H9 (cell line): ENCODE measurements around the gene PDCD6IP. TPM values are rescaled to one million over a fixed set of nuclear protein-coding genes. Genes with fewer than 3 reads are reported as not detected.

Experiments used
- DNase-seq: peaks from one replicate; pipeline ENCODE4 v3.0.0-alpha.2; 2017
- H2AFZ ChIP-seq: one replicate; pipeline ENCODE4 v1.6.1; 2013; ENCODE audit warnings: mild to moderate bottlenecking, low read length, control low read depth, moderate library complexity
- H2AK5ac ChIP-seq: 2 replicates; pipeline ENCODE4 v1.6.1; 2013; ENCODE audit warnings: low read length, control low read depth, mixed read lengths; ENCODE audit not compliant: insufficient read length
- H2BK120ac ChIP-seq: one replicate; pipeline ENCODE4 v1.6.1; 2013; ENCODE audit warnings: low read depth, mild to moderate bottlenecking, low read length, control low read depth, inconsistent platforms; ENCODE audit not compliant: poor library complexity, severe bottlenecking
- H2BK12ac ChIP-seq: 2 replicates; pipeline ENCODE4 v1.6.1; 2013; ENCODE audit warnings: low read length, control low read depth, mixed read lengths, low read depth; ENCODE audit not compliant: insufficient read length
- H2BK15ac ChIP-seq: 2 replicates; pipeline ENCODE4 v1.6.1; 2013; ENCODE audit warnings: low read depth, low read length, control low read depth
- H2BK20ac ChIP-seq: one replicate; pipeline ENCODE4 v1.6.1; 2013; ENCODE audit warnings: low read depth, mild to moderate bottlenecking, low read length, control low read depth, inconsistent platforms; ENCODE audit not compliant: poor library complexity, severe bottlenecking
- H2BK5ac ChIP-seq: 2 replicates; pipeline ENCODE4 v1.6.1; 2013; ENCODE audit warnings: low read length, control low read depth, mixed read lengths; ENCODE audit not compliant: insufficient read length
- H3K14ac ChIP-seq: 2 replicates; pipeline ENCODE4 v1.6.1; 2013; ENCODE audit warnings: low read length, control low read depth; ENCODE audit not compliant: insufficient read depth
- H3K18ac ChIP-seq: 2 replicates; pipeline ENCODE4 v1.6.1; 2013; ENCODE audit warnings: low read depth, mild to moderate bottlenecking, mixed read lengths, low read length, control low read depth; ENCODE audit not compliant: insufficient read length
- H3K23ac ChIP-seq: 2 replicates; pipeline ENCODE4 v1.6.1; 2013; ENCODE audit warnings: low read length, control low read depth, mixed read lengths, low read depth; ENCODE audit not compliant: insufficient read length
- H3K23me2 ChIP-seq: 2 replicates; pipeline ENCODE4 v1.6.1; 2013; ENCODE audit warnings: low read depth, mild to moderate bottlenecking, mixed read lengths, low read length, control low read depth; ENCODE audit not compliant: insufficient read length, poor library complexity, severe bottlenecking
- H3K27ac ChIP-seq: 2 replicates; pipeline ENCODE4 v1.5.1; 2013; ENCODE audit warnings: low read length, control low read depth, mixed read lengths, low read depth; ENCODE audit not compliant: insufficient read length
- H3K27me3 ChIP-seq: 2 replicates; pipeline ENCODE4 v1.6.1; 2013; ENCODE audit warnings: low read length, control low read depth, inconsistent platforms; ENCODE audit not compliant: insufficient read depth
- H3K4ac ChIP-seq: 2 replicates; pipeline ENCODE4 v1.6.1; 2013; ENCODE audit warnings: low read depth, mild to moderate bottlenecking, control low read depth, inconsistent platforms, low read length, moderate library complexity
- H3K4me1 ChIP-seq: 2 replicates; pipeline ENCODE4 v1.6.1; 2013; ENCODE audit warnings: low read length, control low read depth, inconsistent platforms; ENCODE audit not compliant: insufficient read depth
- H3K4me2 ChIP-seq: 2 replicates; pipeline ENCODE4 v1.6.1; 2013; ENCODE audit warnings: low read length, control low read depth, mixed read lengths; ENCODE audit not compliant: insufficient read length, insufficient read depth
- H3K56ac ChIP-seq: 2 replicates; pipeline ENCODE4 v1.6.1; 2013; ENCODE audit warnings: low read depth, mild to moderate bottlenecking, mixed read lengths, low read length, control low read depth; ENCODE audit not compliant: insufficient read length
- H3K79me1 ChIP-seq: 2 replicates; pipeline ENCODE4 v1.6.1; 2013; ENCODE audit warnings: low read depth, mild to moderate bottlenecking, moderate library complexity, low read length, control low read depth, inconsistent platforms; ENCODE audit not compliant: insufficient read depth, poor library complexity, severe bottlenecking
- H3K79me2 ChIP-seq: 2 replicates; pipeline ENCODE4 v1.6.1; 2013; ENCODE audit warnings: low read length, control low read depth, inconsistent platforms; ENCODE audit not compliant: insufficient read depth
- H3K9ac ChIP-seq: 2 replicates; pipeline ENCODE4 v1.6.1; 2013; ENCODE audit warnings: low read length, control low read depth, mixed read lengths; ENCODE audit not compliant: insufficient read length; ENCODE audit errors: extremely low read depth
- H3K9me3 ChIP-seq: one replicate; pipeline ENCODE4 v1.6.1; 2013; ENCODE audit warnings: low read depth, low read length, inconsistent platforms; ENCODE audit not compliant: control insufficient read depth
- H3T11ph ChIP-seq: one replicate; pipeline ENCODE4 v1.6.1; 2013; ENCODE audit warnings: mild to moderate bottlenecking, low read length, control low read depth, inconsistent platforms
- H4K20me1 ChIP-seq: one replicate; pipeline ENCODE4 v1.6.1; 2013; ENCODE audit not compliant: control insufficient read depth, insufficient read length, insufficient read depth
- H4K5ac ChIP-seq: 2 replicates; pipeline ENCODE4 v1.6.1; 2013; ENCODE audit warnings: low read depth, mild to moderate bottlenecking, mixed read lengths, low read length, control low read depth; ENCODE audit not compliant: insufficient read length
- H4K8ac ChIP-seq: replicated peaks from 2 replicates; pipeline ENCODE4 v1.6.1; 2013; ENCODE audit warnings: low read length, control low read depth, mixed read lengths, low read depth; ENCODE audit not compliant: insufficient read length
- H4K91ac ChIP-seq: 2 replicates; pipeline ENCODE4 v1.6.1; 2013; ENCODE audit warnings: low read depth, mild to moderate bottlenecking, moderate library complexity, mixed read lengths, low read length, control low read depth; ENCODE audit not compliant: insufficient read length
- H3K27ac Mint-ChIP-seq, 3 experiments: 2 replicates in 2 of 3; 3 replicates in 1 of 3; pipeline ENCODE4 v1.8.0; 2020 to 2021; ENCODE audit warnings: mixed read lengths in 3 of 3, mild to moderate bottlenecking in 1 of 3, moderate library complexity in 1 of 3
- H3K27me3 Mint-ChIP-seq: 2 replicates; pipeline ENCODE4 v1.8.0; 2021; ENCODE audit warnings: low read depth, mild to moderate bottlenecking, moderate library complexity, mixed read lengths
- H3K36me3 Mint-ChIP-seq, 3 experiments: 2 replicates in 2 of 3; 3 replicates in 1 of 3; pipeline ENCODE4 v1.8.0; 2020 to 2021; ENCODE audit warnings: low read depth in 3 of 3, mixed read lengths in 3 of 3; ENCODE audit not compliant: insufficient read depth in 1 of 3
- H3K4me1 Mint-ChIP-seq, 2 experiments: 2 replicates each; pipeline ENCODE4 v1.8.0; 2020; ENCODE audit warnings: mixed read lengths in 2 of 2
- H3K4me3 Mint-ChIP-seq, 2 experiments: 2 replicates in 1 of 2; 3 replicates in 1 of 2; pipeline ENCODE4 v1.8.0; 2020 to 2021; ENCODE audit warnings: mild to moderate bottlenecking in 2 of 2, mixed read lengths in 2 of 2, moderate library complexity in 1 of 2
- H3K9me3 Mint-ChIP-seq, 2 experiments: 2 replicates in 1 of 2; 3 replicates in 1 of 2; pipeline ENCODE4 v1.8.0; 2020; ENCODE audit warnings: mild to moderate bottlenecking in 2 of 2, mixed read lengths in 2 of 2, moderate library complexity in 1 of 2
- WGBS: extraction: QIAGEN DNeasy Blood & Tissue Kit; methylation state at CpG from one replicate; pipeline ENCODE4 v1.1.7; 2013; ENCODE audit warnings: missing lambda C conversion rate, low lambda C conversion rate, mixed read lengths; ENCODE audit not compliant: insufficient read length; ENCODE audit errors: extremely low coverage; 5-methylcytosine and 5-hydroxymethylcytosine counted together
- total RNA-seq: library from RNA; stranded (reverse); gene quantifications from 2 replicates; pipeline ENCODE4 v1.2.1, GENCODE V29; 2021
- TF ChIP-seq, protein P1 (sequence below): fragments of 200-600 bp; sonication (generic); conservative IDR thresholded peaks from 3 replicates; pipeline ENCODE4 v1.8.0; 2021; ENCODE audit warnings: antibody characterized with exemption, mild to moderate bottlenecking

Gene PDCD6IP
- total RNA-seq, 1 experiment from 2014 or later: 109 TPM

DNA sequence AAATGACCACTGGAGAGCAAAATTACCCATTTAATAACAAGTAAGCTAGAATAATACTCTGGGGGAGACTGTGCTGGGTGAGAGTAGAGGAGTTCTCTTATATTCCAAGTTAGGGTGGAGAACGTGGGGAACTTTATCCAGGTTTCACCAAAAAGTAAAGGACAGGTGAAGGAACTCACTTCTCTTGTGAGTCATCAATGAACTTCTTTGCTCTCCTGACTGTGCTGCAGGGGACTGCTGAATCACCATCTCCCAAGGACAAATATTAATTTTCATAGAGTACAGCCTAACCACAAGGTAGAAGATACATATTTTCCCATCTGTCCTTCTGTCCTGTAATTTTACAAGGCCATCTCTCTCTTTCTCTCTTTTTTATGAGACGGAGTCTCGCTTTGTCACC is 8.3 kb upstream of the PDCD6IP start:
- peaks cover 34 to 42% of the 10 kb centered on the region in 2 experiments for H3K4me1 Mint-ChIP-seq
- Histone ChIP-seq H2AK5ac (no peak overlapping the region), H3K79me2 (no peaks in the 10 kb centered on the region), H3K56ac (no peak overlapping the region), H3K14ac (no peak overlapping the region), H3K18ac (no peak overlapping the region), H3K4me1 (peaks cover 4% of the 10 kb centered on the region; the same call in 1 of the 2 replicates), H3K9me3 (no peaks in the 10 kb centered on the region), H2BK12ac (no peak overlapping the region), H4K8ac (no peak overlapping the region), H4K5ac (no peak overlapping the region), H3K23ac (no peak overlapping the region), H2AFZ (no peak overlapping the region), H2BK20ac (no peak overlapping the region), H3K4ac (no peak overlapping the region), H3K4me2 (no peak overlapping the region), H2BK15ac (no peak overlapping the region), H2BK120ac (no peak overlapping the region), H3K9ac (no peak overlapping the region), H3K27me3 (no peaks in the 10 kb centered on the region), H2BK5ac (no peak overlapping the region), H3K23me2 (no peaks in the 10 kb centered on the region), H3K27ac (no peak overlapping the region), H4K20me1 (no peaks in the 10 kb centered on the region), H3K79me1 (no peaks in the 10 kb centered on the region), H3T11ph (no peak overlapping the region), H4K91ac (no peak overlapping the region)
- no CpG with 5 or more reads among the region's 3 CpGs for WGBS
- no peaks in the 10 kb centered on the region for H3K36me3 Mint-ChIP-seq
- no peak overlapping the region for H3K27ac Mint-ChIP-seq
- no peak overlapping the region for H3K4me3 Mint-ChIP-seq
- TF ChIP-seq, protein P1, sequence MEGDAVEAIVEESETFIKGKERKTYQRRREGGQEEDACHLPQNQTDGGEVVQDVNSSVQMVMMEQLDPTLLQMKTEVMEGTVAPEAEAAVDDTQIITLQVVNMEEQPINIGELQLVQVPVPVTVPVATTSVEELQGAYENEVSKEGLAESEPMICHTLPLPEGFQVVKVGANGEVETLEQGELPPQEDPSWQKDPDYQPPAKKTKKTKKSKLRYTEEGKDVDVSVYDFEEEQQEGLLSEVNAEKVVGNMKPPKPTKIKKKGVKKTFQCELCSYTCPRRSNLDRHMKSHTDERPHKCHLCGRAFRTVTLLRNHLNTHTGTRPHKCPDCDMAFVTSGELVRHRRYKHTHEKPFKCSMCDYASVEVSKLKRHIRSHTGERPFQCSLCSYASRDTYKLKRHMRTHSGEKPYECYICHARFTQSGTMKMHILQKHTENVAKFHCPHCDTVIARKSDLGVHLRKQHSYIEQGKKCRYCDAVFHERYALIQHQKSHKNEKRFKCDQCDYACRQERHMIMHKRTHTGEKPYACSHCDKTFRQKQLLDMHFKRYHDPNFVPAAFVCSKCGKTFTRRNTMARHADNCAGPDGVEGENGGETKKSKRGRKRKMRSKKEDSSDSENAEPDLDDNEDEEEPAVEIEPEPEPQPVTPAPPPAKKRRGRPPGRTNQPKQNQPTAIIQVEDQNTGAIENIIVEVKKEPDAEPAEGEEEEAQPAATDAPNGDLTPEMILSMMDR: no peak
- DNase-seq: no peak
- H3K9me3 Mint-ChIP-seq: no peaks in the 10 kb centered on the region; a peak in 1 of 5 replicates
- peaks cover 51% of the 10 kb centered on the region for H3K27me3 Mint-ChIP-seq
